Endothelial cell of umbilical vein (primary cell): ENCODE measurements around the gene UTF1.
A peak's percentile ranks its signal among the peaks of the same experiment; 100 is the strongest.

Experiments used
- CTCF ChIP-seq, 2 donors: IDR thresholded peaks; 1 replicate in 1 of 2; 2 replicates in 1 of 2; pipeline ENCODE4 v1.5.1; 2011; ENCODE audit warnings: low read length in 2 of 2, mild to moderate bottlenecking in 2 of 2, moderate library complexity in 2 of 2, control low read depth in 1 of 2, inconsistent platforms in 1 of 2, low read depth in 1 of 2; ENCODE audit not compliant: insufficient read depth in 1 of 2; ENCODE audit errors: extremely low read depth in 1 of 2
- EZH2 ChIP-seq: IDR thresholded peaks from 2 replicates; pipeline ENCODE4 v1.6.1; 2012; ENCODE audit warnings: borderline replicate concordance, low read depth, mild to moderate bottlenecking, moderate library complexity, low read length, inconsistent platforms; ENCODE audit not compliant: severe bottlenecking
- FOS ChIP-seq: IDR thresholded peaks from 2 replicates; pipeline ENCODE4 v1.6.1; 2011; ENCODE audit warnings: mild to moderate bottlenecking, low read length, moderate library complexity, borderline replicate concordance; ENCODE audit not compliant: insufficient read depth
- MAX ChIP-seq: IDR thresholded peaks from 2 replicates; pipeline ENCODE4 v1.6.1; 2011; ENCODE audit not compliant: insufficient read depth, insufficient read length
- POLR2A ChIP-seq: IDR thresholded peaks from 2 replicates; pipeline ENCODE4 v1.6.1; 2012; ENCODE audit warnings: low read depth, mild to moderate bottlenecking, control low read depth, low read length
- POLR2AphosphoS5 ChIP-seq: IDR thresholded peaks from 2 replicates; pipeline ENCODE4 v1.6.1; 2012; ENCODE audit warnings: low read depth, mild to moderate bottlenecking, control low read depth, low read length, moderate library complexity; ENCODE audit not compliant: insufficient read depth

GRCh38 chr10:133230387-133231195 is 574 bp downstream of the UTF1 start:
- TF ChIP-seq POLR2A (no peak), CTCF (IDR thresholded peaks at IDR 0.05; ENCODE audit: extremely low read depth in 1 of 2, insufficient read depth in 1 of 2, low read depth in 1 of 2, low read length in 2 of 2) (no peak), MAX (no peak), POLR2AphosphoS5 (no peak), EZH2 (peak; percentile 29), FOS (no peak)
